Measurements from ENCODE around the gene INSIG1. TPM values are rescaled to one million over a fixed set of nuclear protein-coding genes. Genes with fewer than 3 reads are reported as not detected.

INSIG1 gene
- total RNA-seq, 5 donors from 2014 or later (not counting 1 experiment from before 2014, with no cell fraction given): 38.0 to 47.3 (median 42.4) TPM

GRCh38 chr7:155287284-155287935 lies 10.3 kb upstream of the INSIG1 start:
- POLR2A ChIA-PET: no interaction called here
- peak overlapping the region in 1 of 3 donors; percentile 35 for H3K4me3 Mint-ChIP-seq
- H3K4me1 Mint-ChIP-seq: peaks cover 20 to 41% (median 37%) of the 10 kb centered on the region in 3 donors
- H3K36me3 Mint-ChIP-seq: no peaks in the 10 kb centered on the region
- H3K27ac Mint-ChIP-seq: peak overlapping the region in 1 of 2 donors; percentile 19
- 79% methylated on average over 19 of the region's 26 CpGs for WGBS (ENCODE audit: insufficient coverage)
- H3K9me3 ChIP-seq: no peaks in the 10 kb centered on the region
- H3K9me3 Mint-ChIP-seq: no peaks in the 10 kb centered on the region
- no peak for ATAC-seq (replicated peaks in 1 of 4)
- no peaks in the 10 kb centered on the region for H3K27me3 Mint-ChIP-seq
- H3K27me3 ChIP-seq (replicated peaks in 1 of 2; ENCODE audit: control insufficient read depth in 2 of 2, extremely low read depth in 1 of 2, insufficient read depth in 2 of 2, low read length in 1 of 2): peaks cover 0 to 30% of the 10 kb centered on the region in 2 experiments
- peaks cover 5 to 23% of the 10 kb centered on the region in 2 experiments for H3K4me1 ChIP-seq (ENCODE audit: control insufficient read depth in 1 of 2, extremely low read depth in 1 of 2, insufficient read depth in 2 of 2, low read length in 2 of 2)
- no peak overlapping the region for H3K27ac ChIP-seq (ENCODE audit: low read length)
- no peaks in the 10 kb centered on the region for H3K36me3 ChIP-seq (ENCODE audit: control insufficient read depth in 2 of 2, extremely low read depth in 1 of 2, insufficient read depth in 1 of 2, low read length in 1 of 2)
- DNase-seq: no peak
- CTCF ChIA-PET: no interaction called here
- H3K4me3 ChIP-seq (ENCODE audit: control insufficient read depth in 1 of 2, extremely low read depth in 1 of 2, low read length in 1 of 2): peak overlapping the region in 1 of 2 donors; percentile 17

GRCh38 chr7:155288055-155288454 lies 9.6 kb upstream of the INSIG1 start:
- Histone ChIP-seq H3K9me3 (no peaks in the 10 kb centered on the region), H3K27ac (ENCODE audit: low read length) (no peak overlapping the region), H3K27me3 (replicated peaks in 1 of 2; ENCODE audit: control insufficient read depth in 2 of 2, extremely low read depth in 1 of 2, insufficient read depth in 2 of 2, low read length in 1 of 2) (peaks cover 0 to 30% of the 10 kb centered on the region in 2 experiments), H3K36me3 (ENCODE audit: control insufficient read depth in 2 of 2, extremely low read depth in 1 of 2, insufficient read depth in 1 of 2, low read length in 1 of 2) (no peaks in the 10 kb centered on the region), H3K4me3 (ENCODE audit: control insufficient read depth in 1 of 2, extremely low read depth in 1 of 2, low read length in 1 of 2) (no peak overlapping the region), H3K4me1 (ENCODE audit: control insufficient read depth in 1 of 2, extremely low read depth in 1 of 2, insufficient read depth in 2 of 2, low read length in 2 of 2) (peaks cover 5 to 23% of the 10 kb centered on the region in 2 experiments)
- 97% methylated on average over 11 of the region's 18 CpGs for WGBS (ENCODE audit: insufficient coverage)
- POLR2A ChIA-PET: no interaction called here
- ATAC-seq (replicated peaks in 1 of 4): no peak
- no peaks in the 10 kb centered on the region for H3K27me3 Mint-ChIP-seq
- no peak for DNase-seq
- H3K4me3 Mint-ChIP-seq: peak overlapping the region in 1 of 3 donors; percentile 19
- H3K36me3 Mint-ChIP-seq: no peaks in the 10 kb centered on the region
- no peak overlapping the region for H3K27ac Mint-ChIP-seq
- no peaks in the 10 kb centered on the region for H3K9me3 Mint-ChIP-seq
- peaks cover 16 to 42% (median 32%) of the 10 kb centered on the region in 3 donors for H3K4me1 Mint-ChIP-seq
- CTCF ChIA-PET: no interaction called here

GRCh38 chr7:155289107-155289506 lies 8.6 kb upstream of the INSIG1 start:
- no peaks in the 10 kb centered on the region for H3K27me3 Mint-ChIP-seq
- Histone ChIP-seq H3K27ac (ENCODE audit: low read length) (no peak overlapping the region), H3K4me3 (ENCODE audit: control insufficient read depth in 1 of 2, extremely low read depth in 1 of 2, low read length in 1 of 2) (no peak overlapping the region), H3K4me1 (ENCODE audit: control insufficient read depth in 1 of 2, extremely low read depth in 1 of 2, insufficient read depth in 2 of 2, low read length in 2 of 2) (peaks cover 5 to 23% of the 10 kb centered on the region in 2 experiments), H3K9me3 (no peaks in the 10 kb centered on the region), H3K36me3 (ENCODE audit: control insufficient read depth in 2 of 2, extremely low read depth in 1 of 2, insufficient read depth in 1 of 2, low read length in 1 of 2) (no peaks in the 10 kb centered on the region), H3K27me3 (replicated peaks in 1 of 2; ENCODE audit: control insufficient read depth in 2 of 2, extremely low read depth in 1 of 2, insufficient read depth in 2 of 2, low read length in 1 of 2) (peaks cover 0 to 30% of the 10 kb centered on the region in 2 experiments)
- peaks cover 16 to 42% (median 30%) of the 10 kb centered on the region in 3 donors for H3K4me1 Mint-ChIP-seq
- DNase-seq (no peak), ATAC-seq (replicated peaks in 1 of 4) (no peak)
- H3K9me3 Mint-ChIP-seq: no peaks in the 10 kb centered on the region
- POLR2A ChIA-PET: no interaction called here
- no peak overlapping the region for H3K27ac Mint-ChIP-seq
- H3K36me3 Mint-ChIP-seq: no peaks in the 10 kb centered on the region
- CTCF ChIA-PET: interaction anchor here (0.6 to 1.3 kb wide), 2 partner anchors 10 to 376 kb away, joined by 5 read pairs; no protein-coding TSS in a partner anchor
- H3K4me3 Mint-ChIP-seq: no peak overlapping the region
- WGBS (ENCODE audit: insufficient coverage): 92% methylated on average over 7 of the region's 7 CpGs

GRCh38 chr7:155289949-155290501 lies 7.7 kb upstream of the INSIG1 start:
- ChIA-PET CTCF (interaction anchor here (0.5 to 1.3 kb wide), 2 partner anchors 9 to 310 kb away, joined by 3 to 5 read pairs; no protein-coding TSS in a partner anchor), POLR2A (no interaction called here)
- H3K4me1 ChIP-seq (ENCODE audit: control insufficient read depth in 1 of 2, extremely low read depth in 1 of 2, insufficient read depth in 2 of 2, low read length in 2 of 2): peaks cover 5 to 23% of the 10 kb centered on the region in 2 experiments
- H3K4me3 ChIP-seq (ENCODE audit: control insufficient read depth in 1 of 2, extremely low read depth in 1 of 2, low read length in 1 of 2): no peak overlapping the region
- ATAC-seq (replicated peaks in 1 of 4) (no peak), DNase-seq (no peak)
- H3K36me3 ChIP-seq (ENCODE audit: control insufficient read depth in 2 of 2, extremely low read depth in 1 of 2, insufficient read depth in 1 of 2, low read length in 1 of 2): no peaks in the 10 kb centered on the region
- H3K27ac ChIP-seq (ENCODE audit: low read length): no peak overlapping the region
- peaks cover 16 to 39% (median 30%) of the 10 kb centered on the region in 3 donors for H3K4me1 Mint-ChIP-seq
- 84% methylated on average over 8 of the region's 11 CpGs for WGBS (ENCODE audit: insufficient coverage)
- no peaks in the 10 kb centered on the region for H3K9me3 ChIP-seq
- H3K27me3 Mint-ChIP-seq: no peaks in the 10 kb centered on the region
- peaks cover 0 to 25% of the 10 kb centered on the region in 2 experiments for H3K27me3 ChIP-seq (replicated peaks in 1 of 2; ENCODE audit: control insufficient read depth in 2 of 2, extremely low read depth in 1 of 2, insufficient read depth in 2 of 2, low read length in 1 of 2)
- H3K4me3 Mint-ChIP-seq: no peak overlapping the region
- no peak overlapping the region for H3K27ac Mint-ChIP-seq
- H3K36me3 Mint-ChIP-seq: no peaks in the 10 kb centered on the region
- no peaks in the 10 kb centered on the region for H3K9me3 Mint-ChIP-seq

GRCh38 chr7:155291045-155291530 lies 6.6 kb upstream of the INSIG1 start:
- H3K27ac Mint-ChIP-seq: no peak overlapping the region
- CTCF ChIA-PET: interaction anchor here in 1 of 2 donors (0.6 kb wide), 1 partner anchor 338 kb away, joined by 4 read pairs; no protein-coding TSS in a partner anchor
- no peak for ATAC-seq (replicated peaks in 1 of 4)

GRCh38 chr7:155291729-155292128 lies 5.9 kb upstream of the INSIG1 start:
- H3K27ac Mint-ChIP-seq: no peak overlapping the region

More at GRCh38 chr7:155291045-155291530, 6.6 kb upstream of the INSIG1 start:
- POLR2A ChIA-PET: no interaction called here
- H3K4me1 ChIP-seq (ENCODE audit: control insufficient read depth in 1 of 2, extremely low read depth in 1 of 2, insufficient read depth in 2 of 2, low read length in 2 of 2): peaks cover 5 to 23% of the 10 kb centered on the region in 2 experiments
- H3K36me3 Mint-ChIP-seq: no peaks in the 10 kb centered on the region
- H3K4me3 ChIP-seq (ENCODE audit: control insufficient read depth in 1 of 2, extremely low read depth in 1 of 2, low read length in 1 of 2): no peak overlapping the region
- peaks cover 16 to 37% (median 31%) of the 10 kb centered on the region in 3 donors for H3K4me1 Mint-ChIP-seq
- no peaks in the 10 kb centered on the region for H3K36me3 ChIP-seq (ENCODE audit: control insufficient read depth in 2 of 2, extremely low read depth in 1 of 2, insufficient read depth in 1 of 2, low read length in 1 of 2)
- H3K4me3 Mint-ChIP-seq: no peak overlapping the region
- DNase-seq: no peak
- WGBS (ENCODE audit: insufficient coverage): 57% methylated on average over 2 of the region's 5 CpGs
- H3K27me3 ChIP-seq (replicated peaks in 1 of 2; ENCODE audit: control insufficient read depth in 2 of 2, extremely low read depth in 1 of 2, insufficient read depth in 2 of 2, low read length in 1 of 2): peaks cover 0 to 23% of the 10 kb centered on the region in 2 experiments
- H3K27ac ChIP-seq (ENCODE audit: low read length): no peak overlapping the region
- H3K9me3 Mint-ChIP-seq: no peaks in the 10 kb centered on the region
- no peaks in the 10 kb centered on the region for H3K9me3 ChIP-seq
- H3K27me3 Mint-ChIP-seq: no peaks in the 10 kb centered on the region

More at GRCh38 chr7:155291729-155292128, 5.9 kb upstream of the INSIG1 start:
- no peak for ATAC-seq (replicated peaks in 1 of 4)
- Mint-ChIP-seq H3K4me1 (peaks cover 20 to 37% (median 31%) of the 10 kb centered on the region in 3 donors), H3K4me3 (no peak overlapping the region), H3K9me3 (no peaks in the 10 kb centered on the region), H3K36me3 (no peaks in the 10 kb centered on the region), H3K27me3 (no peaks in the 10 kb centered on the region)
- Histone ChIP-seq H3K27me3 (replicated peaks in 1 of 2; ENCODE audit: control insufficient read depth in 2 of 2, extremely low read depth in 1 of 2, insufficient read depth in 2 of 2, low read length in 1 of 2) (peaks cover 0 to 23% of the 10 kb centered on the region in 2 experiments), H3K27ac (ENCODE audit: low read length) (no peak overlapping the region), H3K4me1 (ENCODE audit: control insufficient read depth in 1 of 2, extremely low read depth in 1 of 2, insufficient read depth in 2 of 2, low read length in 2 of 2) (peaks cover 7 to 27% of the 10 kb centered on the region in 2 experiments), H3K4me3 (ENCODE audit: control insufficient read depth in 1 of 2, extremely low read depth in 1 of 2, low read length in 1 of 2) (no peak overlapping the region), H3K9me3 (no peaks in the 10 kb centered on the region), H3K36me3 (ENCODE audit: control insufficient read depth in 2 of 2, extremely low read depth in 1 of 2, insufficient read depth in 1 of 2, low read length in 1 of 2) (no peaks in the 10 kb centered on the region)
- ChIA-PET POLR2A (no interaction called here), CTCF (interaction anchor here in 1 of 2 donors (0.6 to 0.7 kb wide), 2 partner anchors 339 to 1640 kb away, joined by 4 to 6 read pairs; no protein-coding TSS in a partner anchor)
- DNase-seq: no peak
- 74% methylated on average over 4 of the region's 5 CpGs for WGBS (ENCODE audit: insufficient coverage)
